ELR (cell line): ENCODE results near the gene SLC14A1.
A peak's percentile ranks its signal among the peaks of the same experiment; 100 is the strongest.

ENCODE experiments used
- DNase-seq: peaks from one replicate; pipeline ENCODE4 v3.0.0-alpha.2; 2015; ENCODE audit warnings: low read depth

Gene SLC14A1

DNA sequence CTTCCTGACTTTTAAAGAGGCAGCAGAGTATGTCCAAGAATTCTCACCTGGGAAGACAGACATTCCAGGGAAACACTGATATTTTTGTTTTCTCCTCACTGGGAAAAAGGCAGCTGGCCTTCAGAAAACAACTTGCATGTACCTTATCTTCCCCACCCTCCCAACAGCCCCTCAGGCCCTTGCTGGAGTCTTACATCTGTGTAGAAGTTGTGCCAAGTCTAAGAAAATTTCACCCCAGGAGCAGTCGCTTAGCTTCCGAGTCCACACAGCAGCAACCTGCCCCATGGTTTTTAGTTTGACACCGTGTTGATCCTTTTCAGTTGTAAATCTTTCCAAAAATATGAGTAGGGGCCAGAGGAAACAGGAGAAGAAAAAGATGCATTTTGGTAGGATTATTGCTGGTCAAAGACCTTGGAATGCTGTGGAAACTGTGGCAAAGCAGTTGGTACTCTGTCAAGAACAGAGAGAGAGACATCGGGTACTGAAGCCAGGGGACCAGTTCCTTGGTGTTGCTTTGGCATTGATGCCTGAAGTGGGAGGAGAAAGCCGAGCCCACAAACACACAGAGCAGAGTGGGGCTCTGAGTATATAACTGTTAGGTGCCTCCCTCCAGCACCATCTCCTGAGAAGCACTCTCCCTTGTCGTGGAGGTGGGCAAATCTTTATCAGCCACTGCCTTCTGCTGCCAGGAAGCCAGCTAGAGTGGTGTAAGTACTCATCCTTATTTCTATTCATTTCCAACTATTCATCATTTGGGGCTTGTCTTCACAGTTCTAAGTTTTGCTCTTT lies at the start of gene SLC14A1:
TSS of gene SLC14A1 (plus strand) at position 615 of the 789 bp plus-strand sequence. CDS start 6,140 bp downstream, outside the sequence.
- no peak for DNase-seq

DNA sequence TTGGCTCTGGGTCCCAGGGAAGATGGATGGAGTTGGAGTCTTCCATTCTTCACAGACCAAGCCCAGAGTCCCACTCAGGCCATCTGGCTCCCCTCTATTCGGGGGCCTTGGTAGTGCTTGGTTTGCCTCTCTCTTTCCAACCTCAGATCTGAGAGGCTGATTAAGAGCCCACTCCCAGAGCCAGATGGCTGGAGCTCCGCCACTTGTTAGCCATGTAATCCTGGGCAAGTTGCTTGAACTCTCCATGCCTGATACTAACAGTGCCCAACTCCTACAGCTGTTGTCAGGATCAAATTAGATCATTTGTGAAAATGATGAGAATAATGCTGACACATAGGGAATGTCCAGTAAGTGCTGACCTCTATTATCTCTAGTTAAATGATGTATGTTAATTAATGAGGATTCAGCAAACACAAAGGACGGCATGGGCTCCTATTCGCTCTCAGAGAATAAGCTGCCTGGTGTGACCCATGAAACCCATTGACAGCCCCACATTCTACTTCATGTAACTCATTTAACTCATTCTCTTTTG lies 46.6 kb upstream of the SLC14A1 start:
- DNase-seq = no peak

DNA sequence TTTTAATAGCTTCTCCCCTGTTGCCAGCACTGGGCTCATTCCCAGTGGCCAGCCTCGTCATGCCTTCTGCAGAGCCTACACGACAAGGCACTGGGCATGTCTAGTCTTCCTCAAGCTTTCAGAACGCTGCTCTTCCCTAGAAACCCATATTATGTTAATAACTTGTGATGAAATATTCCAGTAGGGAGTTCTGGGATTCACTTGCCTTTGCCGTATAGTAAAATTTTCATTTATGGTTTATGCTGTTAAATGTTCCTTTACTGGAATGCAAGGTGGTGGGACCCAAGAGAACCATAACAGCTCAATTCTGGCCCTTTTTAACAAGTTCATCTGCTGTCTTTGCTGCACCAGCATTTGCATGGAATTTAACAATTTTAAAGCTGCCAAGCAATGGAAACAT lies 45.5 kb upstream of the SLC14A1 start:
- DNase-seq = no peak

DNA sequence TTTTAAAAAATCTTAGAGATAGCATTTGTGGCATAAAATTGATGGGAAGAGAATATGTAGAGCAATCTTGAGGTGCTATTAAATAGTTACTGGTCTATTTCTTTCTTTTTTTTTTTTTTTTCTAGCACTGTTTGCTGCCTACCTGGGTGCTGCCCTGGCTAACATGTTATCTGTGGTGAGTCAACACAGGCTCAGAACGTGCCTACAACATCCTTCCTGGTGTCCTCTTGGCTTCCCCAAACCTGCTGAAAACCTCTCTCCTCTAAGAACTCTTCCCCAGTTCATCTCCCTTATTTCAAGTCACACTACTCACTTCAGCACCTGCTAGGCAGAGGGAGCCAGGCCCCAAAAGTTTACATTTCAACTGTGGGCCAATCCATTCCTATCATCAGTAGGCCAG lies 45.1 kb upstream of the SLC14A1 start:
- no peak for DNase-seq

DNA sequence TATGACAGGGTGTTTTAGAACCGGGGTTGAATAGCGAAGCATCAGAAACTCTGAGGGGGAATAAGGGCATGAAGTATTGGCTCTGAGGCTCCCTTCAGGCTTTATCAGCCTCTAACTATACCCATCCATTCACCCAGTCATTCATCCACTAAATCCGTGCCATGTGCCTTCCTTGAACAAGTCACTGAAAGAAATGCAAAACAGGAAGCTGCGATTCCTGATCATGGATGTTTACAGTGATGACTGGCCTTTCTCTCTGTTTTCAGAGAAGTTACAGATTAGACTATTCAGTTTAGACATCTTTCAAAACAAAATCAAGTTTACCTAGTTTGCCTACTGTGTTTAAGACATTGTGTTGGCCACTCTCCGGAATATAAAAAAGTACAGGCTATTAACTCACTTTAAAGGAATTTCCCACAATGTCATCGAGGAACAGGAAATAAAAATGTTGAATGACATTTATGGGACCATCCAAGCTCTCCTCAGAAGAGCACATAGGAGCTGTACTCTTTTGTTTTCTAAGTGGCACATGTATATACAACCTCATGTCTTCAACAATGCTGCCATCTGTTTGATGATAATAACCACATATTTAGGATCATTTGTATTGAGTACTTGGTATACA lies 43.8 kb upstream of the SLC14A1 start:
- DNase-seq = no peak

DNA sequence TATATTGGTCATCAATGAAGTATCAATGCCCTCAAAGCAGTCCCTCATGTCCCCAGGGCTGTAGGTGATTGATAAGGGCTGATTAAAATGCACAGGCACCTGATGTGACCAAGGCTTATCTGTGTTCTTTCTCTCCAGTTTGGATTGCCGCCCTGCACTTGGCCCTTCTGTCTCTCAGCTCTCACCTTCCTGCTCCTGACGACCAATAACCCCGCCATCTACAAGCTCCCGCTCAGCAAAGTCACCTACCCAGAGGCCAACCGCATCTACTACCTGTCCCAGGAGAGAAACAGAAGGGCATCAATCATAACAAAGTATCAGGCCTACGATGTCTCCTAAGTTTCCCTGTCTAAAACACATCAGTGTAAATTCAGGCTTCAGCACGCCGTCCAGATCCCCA lies 41.8 kb upstream of the SLC14A1 start:
- DNase-seq = no peak

DNA sequence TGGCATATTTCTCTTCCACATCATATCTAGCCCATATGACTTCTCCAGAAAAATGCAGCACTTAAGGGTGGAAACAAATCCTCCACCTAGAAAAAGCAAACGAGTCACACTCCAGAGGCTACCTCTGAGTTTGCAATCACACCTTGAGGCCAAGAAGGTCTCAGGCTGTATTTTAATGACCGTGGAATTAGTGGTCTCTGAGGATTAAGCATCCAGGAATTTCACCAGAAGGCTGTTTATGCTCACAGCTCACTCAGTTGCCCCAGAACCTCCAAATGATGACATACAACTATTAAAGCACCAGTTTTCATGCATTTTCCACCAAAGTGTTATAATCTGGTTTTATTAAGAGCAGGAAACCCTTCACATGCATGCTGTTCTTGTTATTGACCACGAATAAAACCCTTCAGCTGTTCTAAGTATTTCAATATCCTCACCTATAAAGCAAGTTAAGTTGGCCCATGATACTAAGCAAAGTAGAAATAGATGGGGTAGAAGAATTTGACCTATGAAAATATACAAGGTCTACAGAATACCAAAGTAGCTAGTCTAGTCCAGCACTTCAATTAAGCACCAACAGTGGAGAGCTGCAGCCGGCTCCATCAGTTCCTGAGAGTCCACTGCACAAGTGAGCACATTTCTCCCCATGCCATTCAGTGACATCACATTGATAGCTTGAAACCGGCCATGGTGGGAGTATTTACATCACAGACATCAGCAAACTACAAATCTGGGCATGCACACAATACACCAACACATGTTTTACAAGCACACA lies 39.5 kb upstream of the SLC14A1 start:
- DNase-seq = peak; percentile 26

DNA sequence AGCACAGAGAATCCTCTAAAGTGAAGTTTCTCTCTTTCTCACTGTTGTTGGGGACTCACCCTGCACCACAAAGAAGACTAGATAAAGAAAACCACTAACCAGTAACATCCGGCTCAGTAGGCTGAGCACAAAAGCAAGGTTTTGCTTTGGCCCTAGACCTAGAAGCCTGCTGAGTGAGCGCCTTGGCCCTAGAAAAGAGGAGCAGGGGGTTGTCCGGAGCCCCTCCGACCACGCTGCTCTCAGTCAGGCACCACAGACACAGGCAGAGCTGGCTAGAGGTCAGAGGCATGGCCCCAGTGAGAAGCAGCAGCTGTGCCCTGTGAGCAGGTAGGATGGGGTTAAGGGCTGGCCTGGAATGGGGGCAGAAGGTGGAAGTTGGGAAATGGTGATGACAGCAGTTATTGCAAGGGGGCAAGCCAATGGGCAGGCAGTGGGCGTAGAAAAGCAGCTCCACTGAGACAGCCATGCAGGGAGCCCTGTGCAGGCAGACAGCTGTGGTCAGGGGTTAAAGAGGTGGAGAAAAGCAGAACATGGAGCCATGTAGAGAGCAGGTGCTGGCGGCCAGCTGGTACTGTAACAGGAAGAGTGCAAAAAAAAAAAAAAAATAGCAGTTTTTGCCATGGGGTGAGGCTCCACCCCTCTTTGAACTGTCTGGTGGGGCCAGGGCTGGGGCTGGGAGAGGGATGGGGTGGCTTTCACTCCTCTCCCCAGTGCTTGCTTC lies 36.9 kb upstream of the SLC14A1 start:
- DNase-seq = no peak

DNA sequence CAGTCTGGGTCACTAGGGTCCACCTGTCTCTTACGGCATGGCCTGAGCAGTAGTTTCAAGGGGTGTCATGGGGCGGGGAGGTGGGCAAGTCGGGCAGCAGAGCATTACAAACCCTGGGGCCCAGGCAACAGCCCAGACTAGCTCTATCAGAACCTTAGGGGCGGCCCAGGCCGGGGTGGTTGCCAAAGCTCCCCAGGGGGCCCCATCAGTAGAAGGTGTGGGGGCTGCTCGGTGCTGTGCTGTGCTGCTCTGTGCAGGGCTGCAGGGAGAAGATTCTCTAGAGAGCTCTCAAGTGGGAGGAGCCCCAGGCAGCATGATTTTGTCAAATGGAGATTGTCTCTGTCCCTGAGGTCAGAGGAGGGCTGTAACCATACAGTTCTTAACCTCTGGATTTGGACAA lies 36.4 kb upstream of the SLC14A1 start:
- DNase-seq = no peak

DNA sequence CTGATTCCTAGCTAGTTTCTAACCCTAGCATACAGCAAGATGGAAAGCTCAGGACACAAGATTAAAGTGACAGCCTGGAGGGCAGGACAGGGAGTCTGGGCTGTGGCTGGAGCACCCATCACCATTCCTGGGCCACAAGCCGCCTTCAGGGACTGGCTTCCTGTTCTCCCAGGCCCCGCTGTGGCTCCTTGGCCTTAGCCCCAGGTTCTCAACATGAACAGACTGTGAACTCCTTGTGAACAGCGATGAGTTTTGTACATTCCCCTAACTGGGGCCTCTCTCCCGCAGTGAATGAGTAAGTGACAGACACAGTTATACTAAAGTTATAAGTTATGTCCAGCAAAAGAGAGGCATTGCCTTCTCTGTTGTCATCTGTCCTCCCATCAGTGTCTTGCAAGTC lies 35.9 kb upstream of the SLC14A1 start:
- no peak for DNase-seq

DNA sequence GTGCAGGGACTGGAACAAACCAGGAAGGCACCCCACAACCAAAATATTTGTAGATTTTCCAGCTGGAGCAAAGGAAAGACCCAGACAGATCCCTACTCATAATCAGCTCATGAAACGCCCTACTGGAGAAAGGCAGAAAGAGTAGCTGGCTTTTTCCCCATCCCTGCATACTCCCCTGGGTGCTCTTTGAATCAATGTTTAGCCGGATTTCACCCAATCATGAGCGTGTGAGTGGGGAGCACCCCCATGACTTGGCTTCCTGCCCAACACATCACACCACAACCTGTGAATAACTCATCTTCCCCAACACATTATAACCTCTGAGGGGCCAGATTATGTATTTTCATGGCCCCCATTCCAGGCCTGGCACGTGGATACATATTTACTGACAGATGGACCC lies 35.1 kb upstream of the SLC14A1 start:
- DNase-seq = no peak

DNA sequence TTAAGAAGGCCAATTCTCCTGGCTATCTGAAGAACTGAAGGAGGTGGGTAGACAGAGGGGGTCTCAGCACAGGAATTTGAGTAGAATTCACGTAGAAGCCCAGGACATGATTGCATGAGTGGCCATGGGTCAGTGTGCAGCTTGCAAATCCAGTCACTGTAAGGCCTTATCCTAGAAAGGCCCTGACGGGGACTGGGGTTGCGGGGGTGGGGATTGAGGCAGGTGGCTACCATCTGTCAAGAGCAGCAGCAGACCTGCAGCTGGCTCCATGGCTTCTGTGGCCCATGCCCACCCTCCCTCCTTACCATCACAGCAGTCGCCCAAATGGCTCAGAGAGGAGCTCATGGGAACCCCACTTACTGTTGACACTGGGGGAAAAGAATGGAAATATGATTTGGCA lies 34.6 kb upstream of the SLC14A1 start:
- DNase-seq = no peak

DNA sequence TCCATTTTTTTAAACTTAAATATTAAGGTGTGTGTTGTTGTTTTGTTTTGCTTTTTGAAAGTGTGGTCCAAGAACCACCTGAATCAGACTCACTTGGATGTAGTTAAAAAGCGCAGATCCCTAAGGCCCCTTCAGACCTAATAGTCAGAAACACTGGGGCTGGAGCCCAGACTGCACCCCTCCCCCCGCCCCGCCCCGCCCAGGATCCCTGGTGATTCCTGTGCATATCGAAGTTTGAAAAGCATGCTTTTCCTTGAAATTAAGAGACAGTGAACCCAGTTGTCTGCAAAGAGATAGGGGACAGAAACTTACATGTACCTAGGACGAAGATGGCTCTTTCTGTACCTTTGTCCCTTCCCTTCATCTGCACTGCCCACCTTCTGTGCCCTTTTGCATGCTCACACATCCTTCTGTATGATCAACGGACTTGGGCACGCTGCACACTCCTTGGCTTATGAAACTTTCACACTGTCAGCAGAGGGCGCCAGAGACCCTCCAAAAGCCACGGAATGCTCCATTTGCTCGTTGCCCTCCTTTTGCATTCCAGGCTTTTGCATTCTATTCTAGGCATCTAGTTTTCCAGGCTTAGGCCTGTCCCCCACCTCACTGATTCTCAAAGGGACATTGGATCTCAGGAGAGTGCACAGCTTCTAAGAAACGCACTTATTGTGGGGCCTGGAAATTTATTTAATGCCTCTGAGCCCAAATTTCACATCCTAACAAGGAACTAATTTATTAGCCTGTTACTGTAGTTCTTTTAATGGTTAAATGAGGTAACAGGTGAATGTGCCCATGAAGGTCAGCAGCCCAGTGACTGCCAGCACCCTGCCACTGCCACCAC lies 32.8 kb upstream of the SLC14A1 start:
- peak; percentile 78 for DNase-seq

DNA sequence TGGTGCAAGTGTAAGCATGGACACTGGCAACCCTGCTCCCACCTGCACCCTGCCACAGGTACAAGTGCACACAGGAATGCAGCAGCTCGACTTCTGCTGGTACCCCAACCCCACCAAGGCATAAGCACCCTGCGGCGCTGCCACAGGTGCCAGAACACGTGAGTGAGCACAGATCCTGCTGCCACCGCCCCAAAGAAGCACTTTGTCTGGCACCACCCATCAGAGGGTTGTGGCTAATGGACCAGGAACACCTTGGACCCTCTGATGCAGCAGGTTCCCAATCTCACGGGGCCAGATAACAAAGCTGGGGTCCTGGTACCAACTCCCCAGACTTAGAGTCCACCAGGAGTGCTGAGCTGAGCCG lies 32.2 kb upstream of the SLC14A1 start:
- no peak for DNase-seq

DNA sequence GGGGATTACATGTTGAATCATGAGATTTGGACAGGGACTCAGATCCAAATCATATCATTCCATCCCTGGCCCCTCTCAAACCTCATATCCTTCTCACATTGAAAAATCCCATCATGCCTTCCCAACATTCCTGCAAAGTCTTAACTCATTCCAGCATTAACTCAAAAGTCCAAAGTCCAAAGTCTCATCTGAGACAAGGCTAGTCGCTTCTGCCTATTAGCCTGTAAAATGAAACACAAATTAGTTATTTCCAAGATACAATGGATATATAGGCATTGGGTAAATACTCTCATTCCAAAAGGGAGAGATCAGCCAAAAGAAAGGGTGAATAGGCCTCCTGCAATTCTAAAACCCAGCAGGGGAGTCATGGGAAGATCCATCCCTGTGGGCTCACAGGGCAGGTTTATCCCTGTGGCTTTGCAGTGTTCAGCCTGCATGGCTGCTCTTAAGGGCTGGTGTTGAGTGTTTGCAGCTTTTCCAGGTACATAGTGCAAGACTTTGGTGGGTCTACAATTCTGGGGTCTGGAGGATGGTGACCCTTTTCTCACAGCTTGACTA lies 21.2 kb upstream of the SLC14A1 start:
- no peak for DNase-seq

DNA sequence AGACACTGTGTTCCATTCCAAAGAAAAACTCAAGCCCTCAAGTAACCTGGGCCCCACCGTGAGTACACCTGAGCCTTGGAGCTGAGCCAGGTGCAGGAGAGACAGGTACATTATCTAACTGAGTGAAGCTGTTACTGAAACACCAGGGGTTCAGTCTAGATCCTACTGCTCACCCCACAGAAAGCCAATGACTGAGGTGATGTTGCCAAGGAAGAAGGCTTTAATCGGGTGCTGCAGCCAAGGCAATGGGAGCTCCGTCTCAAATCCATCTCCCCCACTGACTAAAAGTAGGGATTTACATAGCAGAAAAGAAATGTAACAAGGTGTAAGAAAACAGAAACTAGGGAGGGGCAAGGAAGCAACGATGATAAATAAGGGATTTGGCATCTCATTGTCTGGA lies 15.2 kb upstream of the SLC14A1 start:
- DNase-seq = no peak

DNA sequence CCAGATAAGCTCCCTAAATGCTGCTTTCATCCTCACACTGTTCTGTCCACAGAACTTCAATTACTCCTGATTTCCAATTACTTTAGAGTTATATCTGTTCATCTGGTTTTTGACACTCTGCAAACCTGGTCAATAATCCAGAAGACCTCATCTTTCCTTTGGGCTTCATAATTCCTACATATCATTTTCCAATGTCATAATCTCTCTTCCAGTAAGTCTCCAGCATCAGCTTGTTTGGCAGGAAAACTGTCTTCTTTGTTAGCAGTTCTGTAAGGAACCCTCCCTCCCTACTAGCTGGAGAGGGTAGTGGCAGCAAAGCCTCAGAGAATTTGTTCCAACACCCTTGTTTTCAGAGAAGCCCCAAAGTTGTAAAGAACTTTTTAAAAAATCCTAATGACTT lies 11.9 kb upstream of the SLC14A1 start:
- no peak for DNase-seq

DNA sequence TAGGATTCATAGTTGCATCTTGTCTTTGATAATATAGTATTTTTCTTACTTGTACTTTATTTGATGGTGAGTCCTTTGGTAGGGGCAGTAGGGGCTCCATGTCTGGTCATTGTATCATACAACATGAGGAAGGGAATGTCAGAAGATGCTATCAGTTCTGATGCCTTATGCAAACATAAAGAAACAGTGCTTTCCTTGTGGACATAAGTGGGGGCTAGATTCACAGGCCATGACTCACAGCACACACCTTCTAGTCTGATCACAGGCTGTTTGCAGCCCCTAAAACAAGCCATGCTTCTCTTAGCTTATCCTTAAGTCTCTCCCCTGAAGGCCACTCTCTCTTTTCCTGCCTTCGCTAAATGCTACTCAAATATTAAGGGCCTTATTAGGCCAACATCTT lies 10.7 kb upstream of the SLC14A1 start:
- DNase-seq = peak; percentile 16

DNA sequence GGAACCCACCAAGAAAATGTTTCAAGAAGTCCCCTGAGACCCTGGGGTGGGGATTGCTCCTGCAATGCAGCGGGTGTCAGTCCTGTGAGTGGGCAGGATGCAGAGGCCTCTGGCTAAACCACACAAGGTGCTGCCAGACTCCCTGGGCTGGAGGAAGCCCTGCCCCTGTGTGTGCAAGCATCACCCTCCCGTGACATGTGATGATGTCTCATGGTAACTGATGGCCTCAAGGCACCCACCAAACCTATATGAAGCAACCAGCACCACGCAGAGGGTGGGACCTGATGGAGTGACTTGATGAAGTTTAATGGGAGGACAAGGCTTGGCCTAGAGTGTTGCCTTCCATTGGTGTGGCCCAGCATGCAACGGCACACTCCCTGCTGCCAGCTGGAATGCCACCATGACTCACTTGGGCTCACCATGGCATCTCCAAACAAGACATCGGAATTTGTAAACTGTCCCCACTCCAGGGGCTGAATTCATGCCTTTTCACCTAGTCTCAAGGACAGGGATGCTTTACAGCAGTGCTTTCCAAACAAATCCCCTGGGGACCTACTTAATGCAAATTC lies 8.7 kb upstream of the SLC14A1 start:
- peak; percentile 12 for DNase-seq

DNA sequence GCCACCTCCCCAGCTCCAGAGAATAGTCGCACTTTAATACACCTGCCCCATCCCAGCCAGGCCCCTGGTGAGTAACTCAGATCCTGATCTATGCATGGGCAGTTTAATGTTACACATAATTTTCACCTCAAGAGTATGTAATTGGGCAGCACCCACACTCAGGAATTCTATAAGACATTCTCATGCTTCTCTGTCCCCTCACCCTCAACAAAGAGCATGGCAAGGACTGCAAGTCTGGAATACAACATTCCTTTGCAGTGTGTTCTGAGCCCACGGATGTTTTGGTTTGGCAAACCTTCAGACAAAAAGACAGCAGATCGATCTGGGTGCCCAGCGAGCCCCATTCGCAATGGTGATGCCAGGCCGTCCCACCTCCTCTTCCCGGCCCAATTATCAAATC lies 4.9 kb upstream of the SLC14A1 start:
- no peak for DNase-seq

DNA sequence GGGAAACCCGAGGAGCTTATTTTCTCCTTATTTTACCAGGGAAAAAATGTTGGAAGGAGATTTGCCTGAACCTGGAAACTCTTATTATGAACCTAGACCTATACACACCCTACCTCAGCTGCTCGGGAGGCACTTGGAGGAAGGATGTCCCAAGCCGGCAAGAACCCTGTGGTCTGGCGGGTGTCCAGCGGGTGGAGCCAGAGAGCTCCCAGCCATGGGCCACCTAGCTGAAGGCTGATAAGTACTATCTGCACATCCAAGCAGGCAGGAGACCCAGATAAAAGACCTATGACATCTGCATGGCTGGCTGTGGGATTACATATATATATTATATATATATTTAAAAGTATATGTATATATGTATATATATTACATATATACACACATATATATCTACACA lies 1.1 kb upstream of the SLC14A1 start:
- DNase-seq = peak; percentile 78
